ENCODE data around the gene RAB7A. TPM values are rescaled to one million over a fixed set of nuclear protein-coding genes. Genes with fewer than 3 reads are reported as not detected.

Gene RAB7A
- total and polyA plus RNA-seq, 2 donors (not counting 1 experiment from before 2014, with no cell fraction given) = 62.7 to 138 TPM

DNA sequence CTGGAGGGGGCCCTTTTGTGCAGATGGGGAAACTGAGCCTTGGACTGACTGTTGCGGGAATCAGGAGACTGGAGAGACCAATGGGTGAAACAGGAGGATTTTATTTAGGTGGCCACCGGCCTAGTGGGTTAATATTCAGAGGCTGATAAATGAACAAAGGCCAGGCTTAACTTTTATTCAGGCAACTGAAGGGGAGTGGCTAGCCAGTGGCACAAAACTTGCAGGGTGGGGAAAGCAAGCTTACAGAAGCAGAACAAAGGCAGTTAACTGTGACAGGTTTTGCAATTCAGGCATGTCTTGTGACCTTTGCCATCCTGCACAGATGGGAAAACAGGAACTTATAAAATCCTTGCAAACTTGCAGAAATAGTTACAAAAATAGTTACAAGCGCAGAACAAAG lies 128.5 kb downstream of the RAB7A start:
- WGBS (ENCODE audit: insufficient coverage) = 83% methylated on average over 2 of the region's 3 CpGs
- ATAC-seq (ENCODE audit: low read depth) = no peak
- Histone ChIP-seq H3K4me1 (ENCODE audit: control insufficient read depth in 2 of 2, insufficient read depth in 2 of 2, low read length in 2 of 2) (peaks cover 0 to 5% of the 10 kb centered on the region in 2 donors), H2AFZ (ENCODE audit: insufficient read depth, low read depth, low read length, poor library complexity, severe bottlenecking) (no peak overlapping the region), H3K79me2 (ENCODE audit: control insufficient read depth, insufficient read depth, low read length) (no peaks in the 10 kb centered on the region), H3K4me2 (replicated peaks; ENCODE audit: low read depth, low read length, poor library complexity, severe bottlenecking) (no peak overlapping the region), H3K27ac (ENCODE audit: low read length in 2 of 2) (no peak overlapping the region), H3K9ac (ENCODE audit: low read length) (no peak overlapping the region), H3K27me3 (replicated peaks in 1 of 4; ENCODE audit: control extremely low read depth in 1 of 4, control insufficient read depth in 3 of 4, insufficient read depth in 4 of 4, low read length in 3 of 4) (no peaks in the 10 kb centered on the region), H3K4me3 (ENCODE audit: control extremely low read depth in 1 of 5, extremely low read depth in 1 of 5, insufficient read depth in 1 of 5, low read depth in 2 of 5, low read length in 4 of 5) (no peak overlapping the region), H3K9me3 (ENCODE audit: control extremely low read depth in 1 of 3, control insufficient read depth in 2 of 3, insufficient read depth in 1 of 3, low read length in 2 of 3) (peaks cover 0 to 58% (median 38%) of the 10 kb centered on the region in 3 donors), H4K20me1 (ENCODE audit: control insufficient read depth, insufficient read depth, low read length, poor library complexity, severe bottlenecking) (no peaks in the 10 kb centered on the region), H3K36me3 (replicated peaks in 1 of 2; ENCODE audit: control extremely low read depth in 1 of 2, control insufficient read depth in 1 of 2, extremely low read depth in 1 of 2, insufficient read depth in 2 of 2, low read length in 1 of 2) (no peaks in the 10 kb centered on the region)
- no peak for TF ChIP-seq CTCF (IDR thresholded peaks at IDR 0.05)
- no peak for TF ChIP-seq EZH2 (IDR thresholded peaks at IDR 0.05; ENCODE audit: borderline replicate concordance, insufficient read depth, low read depth, low read length, poor library complexity, severe bottlenecking)
- ChIA-PET CTCF (no interaction called here), POLR2A (no interaction called here)
- Mint-ChIP-seq H3K4me1 (no peaks in the 10 kb centered on the region), H3K9me3 (ENCODE audit: insufficient read depth) (peaks cover 17% of the 10 kb centered on the region), H3K4me3 (no peak overlapping the region), H3K27ac (no peak overlapping the region), H3K27me3 (no peaks in the 10 kb centered on the region)
- intact Hi-C loops (cut with micrococcal nuclease) = no loop called here
- no peak for DNase-seq

DNA sequence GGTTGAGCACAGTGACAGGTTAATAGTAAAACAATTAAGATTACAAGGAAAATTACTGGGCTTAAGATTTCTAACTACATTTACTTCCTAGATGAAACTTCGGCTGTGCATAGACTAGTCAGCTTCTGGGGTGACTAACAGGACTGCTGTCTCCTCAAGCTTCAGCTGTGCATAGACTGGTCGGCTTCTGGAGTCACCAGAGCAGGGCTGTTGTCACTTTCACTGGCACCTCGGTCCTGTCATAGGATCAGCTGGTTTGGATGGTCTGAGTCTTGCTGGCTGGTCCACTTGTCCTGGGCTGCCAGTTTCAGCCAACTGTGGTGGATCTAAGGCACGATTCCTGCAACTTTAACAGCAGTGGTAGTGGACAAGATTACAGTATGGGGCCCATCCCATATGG lies 129.6 kb downstream of the RAB7A start:
- no peaks in the 10 kb centered on the region for H4K20me1 ChIP-seq (ENCODE audit: control insufficient read depth, insufficient read depth, low read length, poor library complexity, severe bottlenecking)
- TF ChIP-seq CTCF (IDR thresholded peaks at IDR 0.05) (no peak), EZH2 (IDR thresholded peaks at IDR 0.05; ENCODE audit: borderline replicate concordance, insufficient read depth, low read depth, low read length, poor library complexity, severe bottlenecking) (no peak)
- H3K27ac ChIP-seq (ENCODE audit: low read length in 2 of 2) = no peak overlapping the region
- no peak for ATAC-seq (ENCODE audit: low read depth)
- CTCF ChIA-PET = interaction anchor here (1.5 kb wide), 1 partner anchor 10 kb away, joined by 6 read pairs; no protein-coding TSS in a partner anchor
- H3K36me3 ChIP-seq (replicated peaks in 1 of 2; ENCODE audit: control extremely low read depth in 1 of 2, control insufficient read depth in 1 of 2, extremely low read depth in 1 of 2, insufficient read depth in 2 of 2, low read length in 1 of 2) = no peaks in the 10 kb centered on the region
- Mint-ChIP-seq H3K4me3 (no peak overlapping the region), H3K27me3 (no peaks in the 10 kb centered on the region), H3K9me3 (ENCODE audit: insufficient read depth) (peaks cover 19% of the 10 kb centered on the region), H3K27ac (no peak overlapping the region), H3K4me1 (no peaks in the 10 kb centered on the region)
- H3K9me3 ChIP-seq (ENCODE audit: control extremely low read depth in 1 of 3, control insufficient read depth in 2 of 3, insufficient read depth in 1 of 3, low read length in 2 of 3) = peaks cover 0 to 69% (median 49%) of the 10 kb centered on the region in 3 donors
- H3K27me3 ChIP-seq (replicated peaks in 1 of 4; ENCODE audit: control extremely low read depth in 1 of 4, control insufficient read depth in 3 of 4, insufficient read depth in 4 of 4, low read length in 3 of 4) = no peaks in the 10 kb centered on the region
- H3K79me2 ChIP-seq (ENCODE audit: control insufficient read depth, insufficient read depth, low read length) = no peaks in the 10 kb centered on the region
- no peak overlapping the region for H2AFZ ChIP-seq (ENCODE audit: insufficient read depth, low read depth, low read length, poor library complexity, severe bottlenecking)
- peaks cover 0 to 5% of the 10 kb centered on the region in 2 donors for H3K4me1 ChIP-seq (ENCODE audit: control insufficient read depth in 2 of 2, insufficient read depth in 2 of 2, low read length in 2 of 2)
- POLR2A ChIA-PET = no interaction called here
- H3K4me3 ChIP-seq (ENCODE audit: control extremely low read depth in 1 of 5, extremely low read depth in 1 of 5, insufficient read depth in 1 of 5, low read depth in 2 of 5, low read length in 4 of 5) = no peak overlapping the region
- DNase-seq = no peak
- 80% methylated on average over 4 of the region's 4 CpGs for WGBS (ENCODE audit: insufficient coverage)
- H3K9ac ChIP-seq (ENCODE audit: low read length) = no peak overlapping the region
- no peak overlapping the region for H3K4me2 ChIP-seq (replicated peaks; ENCODE audit: low read depth, low read length, poor library complexity, severe bottlenecking)
- intact Hi-C loops (cut with micrococcal nuclease) = no loop called here

All from B cell (primary cell).